NCI-H226 (cell line): Measurements from ENCODE around the gene NRL.

Source experiments
- DNase-seq: peaks from one replicate; pipeline ENCODE4 v3.0.0-alpha.2; 2015

Gene NRL

GRCh38 chr14:24065408-24065807 lies 49.3 kb downstream of the NRL start:
- DNase-seq, result no peak

- no peak for DNase-seq
Observed at GRCh38 chr14:24064856-24065255, 49.9 kb downstream of the NRL start.

GRCh38 chr14:24064091-24064795 lies 50.5 kb downstream of the NRL start:
- no peak for DNase-seq

GRCh38 chr14:24063263-24063836 lies 51.4 kb downstream of the NRL start:
- DNase-seq, result no peak

GRCh38 chr14:24062216-24062980 lies 52.4 kb downstream of the NRL start:
- DNase-seq, result no peak

- DNase-seq, result no peak
Observed at GRCh38 chr14:24060984-24061913, 53.5 kb downstream of the NRL start.

- no peak for DNase-seq
Observed at GRCh38 chr14:24060443-24060842, 54.3 kb downstream of the NRL start.

GRCh38 chr14:24059841-24060388 lies 54.8 kb downstream of the NRL start:
- no peak for DNase-seq

- DNase-seq, result no peak
Observed at GRCh38 chr14:24058951-24059475, 55.7 kb downstream of the NRL start.

- DNase-seq, result peak; percentile 39
Observed at GRCh38 chr14:24058260-24058950, 56.3 kb downstream of the NRL start.

- no peak for DNase-seq
Observed at GRCh38 chr14:24057867-24058259, 56.9 kb downstream of the NRL start.

GRCh38 chr14:24057271-24057670 lies 57.5 kb downstream of the NRL start:
- DNase-seq, result no peak

- no peak for DNase-seq
Observed at GRCh38 chr14:24056800-24057184, 58.0 kb downstream of the NRL start.

- no peak for DNase-seq
Observed at GRCh38 chr14:24055971-24056799, 58.6 kb downstream of the NRL start.

- no peak for DNase-seq
Observed at GRCh38 chr14:24054646-24055045, 60.1 kb downstream of the NRL start.

- DNase-seq, result no peak
Observed at GRCh38 chr14:24054324-24054641, 60.5 kb downstream of the NRL start.

- no peak for DNase-seq
Observed at GRCh38 chr14:24053548-24054323, 61.0 kb downstream of the NRL start.

- DNase-seq, result no peak
Observed at GRCh38 chr14:24052656-24053547, 61.8 kb downstream of the NRL start.
